K562 (cell line): ENCODE measurements around the gene TMEM132D.

Source experiments
- ARHGAP35 ChIP-seq: fragments of 450-650 bp; IDR thresholded peaks from 2 replicates; pipeline ENCODE4 v1.6.1; 2018; ENCODE audit not compliant: partially characterized antibody
- ARNT ChIP-seq, 2 experiments: fragments of 450-650 bp; IDR thresholded peaks; 2 replicates each; pipeline ENCODE4 v1.6.1; 2016; ENCODE audit warnings: mild to moderate bottlenecking in 1 of 2
- CCAR2 ChIP-seq: fragments of 200-400 bp; formaldehyde crosslinking; IDR thresholded peaks from 2 replicates; pipeline ENCODE4 v1.6.1; 2017; ENCODE audit warnings: mild to moderate bottlenecking, low read depth, low read length
- FOS ChIP-seq: IDR thresholded peaks from 3 replicates; pipeline ENCODE4 v1.6.1; 2011; ENCODE audit not compliant: insufficient read length; ENCODE audit errors: extremely low read depth
- KLF1 ChIP-seq: fragments of 450-650 bp; IDR thresholded peaks from 2 replicates; pipeline ENCODE4 v1.6.1; 2016; ENCODE audit warnings: missing genetic modification characterization, missing compliant biosample characterization
- RAD21 ChIP-seq, 2 experiments: fragments of 250-450 bp in 1 of 2; fragments of 450-650 bp in 1 of 2; sonication (Bioruptor Pico) in 1 of 2; formaldehyde crosslinking in 1 of 2; IDR thresholded peaks in 1 of 2; conservative IDR thresholded peaks in 1 of 2; 2 replicates each; pipeline versions ENCODE4 v1.4.0 to v1.8.0; 2020 to 2022; ENCODE audit warnings: mild to moderate bottlenecking in 2 of 2, moderate library complexity in 1 of 2
- USF2 ChIP-seq: sonication (generic); formaldehyde crosslinking; IDR thresholded peaks from 2 replicates; pipeline ENCODE4 v1.5.0; 2020; ENCODE audit warnings: missing genetic modification reagents
- ZBTB17 ChIP-seq: fragments of 450-650 bp; formaldehyde crosslinking; IDR thresholded peaks from 2 replicates; pipeline ENCODE4 v1.4.0; 2020; ENCODE audit warnings: mild to moderate bottlenecking
- ZNF3 ChIP-seq: fragments of 250-450 bp; sonication (Bioruptor Pico); IDR thresholded peaks from 2 replicates; pipeline ENCODE4 v1.5.0; 2021; ENCODE audit warnings: mild to moderate bottlenecking, moderate library complexity
- TF ChIP-seq, protein P1 (sequence below): fragments of 450-650 bp; formaldehyde crosslinking; IDR thresholded peaks from 2 replicates; pipeline ENCODE4 v1.4.0; 2020; ENCODE audit warnings: mild to moderate bottlenecking, moderate library complexity

DNA sequence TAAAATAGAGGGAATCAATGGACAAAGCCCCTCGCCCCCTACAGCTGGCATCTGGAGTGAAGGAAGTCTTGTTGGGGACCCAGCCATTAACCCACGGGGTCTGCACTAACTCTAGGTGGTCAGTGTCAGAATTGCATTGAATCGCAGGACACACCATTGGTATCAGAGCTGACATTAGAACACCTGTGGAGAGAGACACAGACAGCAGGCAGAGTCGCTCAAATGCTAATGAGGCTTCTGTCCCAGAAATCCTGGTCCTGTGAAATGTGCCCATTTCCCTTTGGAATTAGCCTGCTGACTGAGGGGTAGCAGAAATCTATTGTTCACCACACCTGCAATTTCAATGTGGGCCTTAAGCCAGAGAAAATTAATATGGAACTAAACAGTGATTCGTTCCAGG lies 33.0 kb downstream of the TMEM132D start:
- TF ChIP-seq ZBTB17 (CRISPR knock-in tag) (no peak), ARNT (IDR thresholded peaks at IDR 0.05) (no peak), ZNF3 (CRISPR knock-in tag) (no peak), KLF1 (tag) (no peak), FOS (no peak), CCAR2 (no peak), ARHGAP35 (no peak), USF2 (no peak), RAD21 (CRISPR knock-in tag; conservative IDR thresholded peaks at IDR 0.05 in 1 of 2, IDR thresholded peaks at IDR 0.05 in 1 of 2) (no peak)
- TF ChIP-seq, protein P1, sequence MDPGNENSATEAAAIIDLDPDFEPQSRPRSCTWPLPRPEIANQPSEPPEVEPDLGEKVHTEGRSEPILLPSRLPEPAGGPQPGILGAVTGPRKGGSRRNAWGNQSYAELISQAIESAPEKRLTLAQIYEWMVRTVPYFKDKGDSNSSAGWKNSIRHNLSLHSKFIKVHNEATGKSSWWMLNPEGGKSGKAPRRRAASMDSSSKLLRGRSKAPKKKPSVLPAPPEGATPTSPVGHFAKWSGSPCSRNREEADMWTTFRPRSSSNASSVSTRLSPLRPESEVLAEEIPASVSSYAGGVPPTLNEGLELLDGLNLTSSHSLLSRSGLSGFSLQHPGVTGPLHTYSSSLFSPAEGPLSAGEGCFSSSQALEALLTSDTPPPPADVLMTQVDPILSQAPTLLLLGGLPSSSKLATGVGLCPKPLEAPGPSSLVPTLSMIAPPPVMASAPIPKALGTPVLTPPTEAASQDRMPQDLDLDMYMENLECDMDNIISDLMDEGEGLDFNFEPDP (CRISPR knock-in tag): no peak
